HG03520 (cell line): ENCODE results near the gene CISD3.

Experiments
- ATAC-seq: cut with Tn5 transposase; IDR thresholded peaks from one replicate; pipeline ENCODE4 v1.9.1; 2021; ENCODE audit warnings: mild to moderate bottlenecking, moderate library complexity; ENCODE audit not compliant: unreplicated experiment

Gene CISD3

DNA sequence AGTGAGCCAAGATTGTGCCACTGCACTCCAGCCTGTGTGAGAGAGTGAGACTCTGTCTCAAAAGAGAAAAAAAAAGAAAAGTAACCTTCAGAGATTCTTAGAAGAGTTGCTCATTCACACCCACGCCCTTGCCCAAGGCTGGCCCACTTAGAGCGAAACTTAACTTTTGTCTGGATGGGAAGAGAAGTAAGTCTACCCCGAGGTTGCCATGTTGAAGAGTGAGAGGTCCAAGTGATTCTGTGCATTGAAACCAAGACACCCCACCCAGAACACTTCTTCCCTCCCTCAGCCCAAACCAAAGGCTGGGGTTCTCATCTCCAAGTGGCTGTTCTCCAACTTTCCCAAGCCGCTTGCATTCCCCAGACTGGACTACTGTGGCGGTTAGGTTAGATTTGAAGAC is 2.4 kb upstream of the CISD3 start:
- ATAC-seq, result no peak

DNA sequence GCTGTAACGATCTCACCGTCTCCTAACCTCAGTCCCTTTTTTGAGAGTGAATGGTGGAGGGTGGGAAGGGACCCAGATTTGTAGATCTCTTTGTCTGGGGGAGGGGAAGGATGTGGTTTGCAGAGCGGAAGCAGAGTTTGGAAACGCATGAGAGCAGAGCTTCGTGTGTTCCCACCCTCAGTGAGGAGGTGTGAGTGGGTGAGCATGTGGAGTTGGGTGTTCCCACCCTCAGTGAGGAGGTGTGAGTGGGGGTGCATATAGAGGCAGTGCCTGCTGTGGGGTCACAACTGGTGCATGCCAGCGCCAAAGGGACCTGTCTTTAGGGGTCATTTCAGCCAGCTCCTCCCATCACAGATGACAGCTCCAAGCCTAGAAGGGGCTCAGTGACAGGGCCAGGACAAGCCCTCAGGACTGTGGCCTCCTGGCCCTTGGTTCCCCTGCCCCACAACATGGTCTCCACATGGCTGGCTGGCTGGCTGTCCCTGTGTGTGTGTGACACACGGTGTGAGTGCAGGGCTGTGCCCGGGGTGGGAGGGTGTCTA is 1.8 kb upstream of the CISD3 start:
- ATAC-seq, result no peak

DNA sequence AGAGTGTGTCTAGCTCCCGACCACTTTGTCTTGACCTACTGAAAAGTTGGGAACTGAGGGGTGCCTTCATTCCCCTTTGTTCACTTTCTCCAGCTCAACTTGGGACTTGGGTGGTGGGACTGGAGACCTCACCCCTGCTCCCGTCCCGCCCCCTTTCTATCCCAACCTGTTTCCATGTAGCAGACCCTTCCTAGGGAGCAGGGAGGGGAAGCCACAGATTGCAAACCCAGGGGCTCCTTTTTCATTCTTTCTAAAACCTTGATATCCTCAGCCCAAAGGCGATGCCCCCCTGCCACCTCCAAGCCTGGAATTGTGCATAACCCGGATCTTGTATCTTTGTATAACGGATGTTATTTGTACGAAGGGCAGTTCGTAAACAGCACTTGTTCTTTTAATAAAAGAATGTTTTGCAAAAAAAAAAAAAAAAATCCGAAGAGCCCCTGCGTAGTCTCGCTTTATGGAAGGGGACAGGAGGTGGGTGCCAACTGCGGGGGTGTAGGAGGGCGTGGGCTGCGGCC is 714 bp upstream of the CISD3 start:
- ATAC-seq, result no peak

DNA sequence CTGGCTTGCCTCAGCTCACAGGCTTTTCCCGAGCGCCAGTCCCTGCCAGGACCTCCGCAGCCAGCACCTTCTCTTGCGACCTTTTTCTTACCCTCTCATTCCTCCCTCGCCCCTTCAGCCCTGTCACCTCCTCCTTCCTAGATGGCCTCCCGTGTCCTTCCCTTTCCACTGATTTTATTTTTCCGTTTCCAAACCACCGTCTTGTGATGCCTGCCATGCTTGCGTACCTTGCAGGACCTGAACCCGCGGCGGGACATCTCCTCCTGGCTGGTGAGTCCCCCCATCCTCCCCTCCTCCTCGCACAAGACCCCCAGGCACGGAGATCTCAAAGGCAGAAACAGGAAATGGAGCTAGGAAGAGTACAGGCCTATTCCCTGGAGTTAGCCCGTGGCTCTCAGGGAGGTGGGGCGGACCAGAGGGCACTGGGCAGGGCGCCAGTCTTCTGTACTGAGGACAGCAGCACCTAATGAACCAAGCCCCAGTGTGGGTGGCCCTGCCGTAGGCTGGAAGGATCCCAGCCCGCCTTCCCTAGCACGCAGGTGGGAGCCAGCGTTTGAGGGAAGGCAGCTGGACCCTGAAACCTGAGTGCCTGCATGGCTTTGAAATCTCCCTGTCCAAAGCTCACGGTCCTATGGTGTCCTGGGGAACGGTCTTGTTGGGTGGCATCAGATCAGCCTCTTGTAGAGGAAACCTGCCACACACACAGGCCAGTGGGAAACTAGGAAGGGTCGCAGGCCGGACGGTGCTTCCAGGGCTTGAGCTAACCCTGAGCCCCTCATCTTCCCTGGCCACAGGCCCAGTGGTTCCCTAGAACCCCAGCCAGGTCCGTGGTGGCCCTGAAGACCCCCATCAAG is 612 bp downstream of the CISD3 start:
- no peak for ATAC-seq

DNA sequence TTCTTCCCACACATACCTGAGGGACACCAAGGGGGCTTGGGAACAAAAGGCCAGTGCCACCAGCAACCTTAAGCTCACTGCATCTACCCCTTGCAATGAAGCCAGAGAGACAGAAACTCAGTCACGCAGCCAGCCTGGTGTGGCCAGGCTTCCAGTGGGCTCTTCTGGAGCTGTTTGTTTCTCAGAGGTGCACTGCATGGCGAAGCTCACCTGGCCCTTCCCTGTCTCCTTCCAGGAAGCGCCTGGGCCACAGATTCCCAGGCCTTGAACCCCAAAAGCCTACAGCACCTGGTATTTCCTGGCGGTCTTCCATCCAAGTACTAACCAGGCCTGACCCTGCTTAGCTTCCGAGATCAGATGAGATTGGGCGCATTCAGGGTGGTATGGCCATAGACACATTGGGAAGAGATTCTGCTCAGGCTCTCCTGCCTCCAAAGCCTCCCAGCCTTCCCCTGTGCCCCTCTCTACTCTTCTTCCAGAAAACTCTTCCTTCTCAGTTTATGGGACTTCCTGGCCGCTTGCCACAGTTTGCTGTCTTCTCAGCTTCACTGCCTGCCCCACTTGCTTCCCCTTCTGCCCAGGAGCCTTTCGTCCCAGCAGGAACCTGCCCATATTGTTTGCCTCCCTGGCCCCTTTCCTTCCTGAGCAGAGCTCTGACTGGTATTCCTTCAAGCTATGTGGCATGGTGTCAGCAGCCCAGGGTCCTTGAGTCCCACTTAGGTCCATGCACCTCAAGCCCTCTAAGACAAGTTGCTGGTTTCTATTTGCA is 1.6 kb downstream of the CISD3 start:
- no peak for ATAC-seq

DNA sequence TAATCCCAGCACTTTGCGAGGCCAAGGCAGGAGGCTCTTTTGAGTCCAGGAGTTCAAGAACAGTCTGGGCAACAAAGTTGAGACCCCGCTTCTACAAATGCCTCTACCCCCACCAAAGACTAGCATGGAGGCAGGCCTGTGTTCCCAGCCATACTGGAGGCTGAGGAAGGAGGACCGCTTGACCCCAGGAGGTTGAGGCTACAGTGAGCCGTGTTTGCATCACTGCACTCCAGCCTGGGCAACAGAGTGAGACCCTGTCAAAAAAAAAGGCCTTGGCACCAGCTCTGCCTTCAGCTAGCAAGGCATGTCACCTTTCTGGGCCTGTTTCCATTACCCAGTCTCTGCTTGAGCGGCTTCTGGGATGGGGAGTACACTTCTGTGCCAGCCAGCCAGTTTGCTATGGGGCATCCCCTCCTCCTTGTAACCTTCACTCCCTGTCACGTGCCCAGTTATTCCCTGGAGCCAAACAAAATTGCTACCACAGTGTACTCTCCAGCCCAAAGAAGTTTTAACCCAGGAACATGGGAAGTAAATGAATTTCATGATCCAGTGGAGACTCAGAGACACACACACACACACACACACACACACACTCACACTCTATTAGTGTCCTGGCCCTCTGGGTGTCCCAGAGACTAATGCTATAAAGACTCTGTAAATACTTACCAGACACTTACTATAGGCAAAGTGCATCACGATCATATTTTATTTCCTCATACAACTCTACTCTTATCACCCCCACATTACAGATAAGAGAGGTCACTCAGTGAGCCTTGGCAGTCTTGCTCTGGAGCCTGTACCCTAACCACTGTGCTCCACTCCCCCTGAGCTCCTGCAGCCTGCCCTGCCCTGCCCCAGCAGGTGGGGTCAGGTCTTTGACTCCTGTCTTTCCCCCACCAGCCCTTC is 2.5 kb downstream of the CISD3 start:
- ATAC-seq, result no peak

DNA sequence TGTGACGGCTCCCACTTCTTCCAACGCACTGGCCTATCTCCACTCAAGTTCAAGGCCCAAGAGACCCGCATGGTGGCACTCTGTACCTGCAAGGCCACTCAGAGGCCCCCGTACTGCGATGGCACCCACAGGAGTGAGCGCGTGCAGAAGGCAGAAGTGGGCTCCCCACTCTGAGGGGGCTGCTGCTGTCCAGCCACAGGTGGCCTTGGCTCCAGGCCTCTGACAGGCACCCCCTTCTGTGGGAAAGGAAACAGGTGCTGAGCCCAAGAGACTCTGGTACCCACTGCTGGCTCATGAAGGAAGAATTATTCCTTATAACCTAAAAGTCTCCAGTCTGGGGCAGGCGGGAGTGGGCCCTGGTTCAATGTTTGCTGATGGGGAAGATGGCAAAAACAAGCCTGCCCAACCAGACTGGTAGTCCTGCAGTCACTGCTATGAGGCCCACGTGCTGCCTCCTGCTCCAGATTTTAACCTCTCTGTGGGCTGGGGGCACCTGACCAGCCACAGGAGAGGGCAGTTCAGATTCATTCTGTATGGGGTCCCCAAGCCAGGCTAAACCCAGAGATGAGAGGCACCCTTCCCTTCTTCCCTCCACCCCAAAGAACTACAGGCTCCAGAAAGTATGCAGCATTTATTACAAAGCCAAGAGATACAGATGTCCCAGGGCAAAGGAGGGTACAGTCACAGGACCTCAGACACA is 3.3 kb downstream of the CISD3 start:
- no peak for ATAC-seq

DNA sequence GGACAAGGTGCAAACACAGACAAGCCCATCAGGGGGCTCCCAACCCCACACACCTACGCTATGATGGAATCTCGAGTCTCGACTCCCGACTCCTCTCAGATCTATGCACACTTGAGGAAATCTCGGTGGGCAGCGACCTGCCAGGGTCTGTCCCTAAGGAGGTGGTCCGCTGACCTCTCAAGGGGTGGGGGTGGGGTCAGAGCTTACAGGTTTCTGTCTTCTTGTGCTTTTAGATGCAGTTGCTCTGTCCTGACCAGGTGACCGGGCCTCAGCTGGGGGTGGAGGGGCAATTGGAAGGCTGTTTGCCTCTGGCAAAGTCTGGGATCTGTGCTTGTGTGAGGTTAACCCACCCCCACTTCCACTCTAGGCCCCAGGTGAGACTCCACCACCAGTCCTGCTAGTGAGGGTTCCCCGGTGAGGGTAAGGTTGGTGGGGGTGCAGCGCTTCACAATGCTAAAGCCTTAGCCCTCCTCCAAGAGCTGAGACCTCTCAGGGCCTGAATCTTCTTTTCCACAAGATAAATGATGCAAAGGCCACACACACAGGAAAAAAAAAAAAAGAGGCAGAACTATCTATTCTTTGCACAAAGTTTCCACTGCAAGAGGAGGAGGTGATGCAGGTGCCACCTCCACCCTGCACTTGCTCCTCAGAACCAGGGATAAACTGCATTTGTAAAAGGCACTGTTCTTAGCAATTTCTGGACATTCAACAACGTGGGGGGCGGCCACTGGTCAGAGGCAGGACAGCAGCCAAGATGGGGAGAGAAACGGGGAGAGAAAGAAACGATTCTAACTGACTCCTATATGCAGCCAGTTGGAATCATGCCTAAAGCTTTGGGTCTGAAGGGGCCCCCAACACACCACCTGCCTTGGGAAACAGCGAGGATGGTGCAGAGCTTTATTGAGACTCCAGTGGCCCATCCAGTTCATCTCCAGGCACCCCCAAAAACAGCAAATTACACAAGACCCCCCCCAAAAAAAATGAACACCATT is 4.1 kb downstream of the CISD3 start:
- no peak for ATAC-seq

DNA sequence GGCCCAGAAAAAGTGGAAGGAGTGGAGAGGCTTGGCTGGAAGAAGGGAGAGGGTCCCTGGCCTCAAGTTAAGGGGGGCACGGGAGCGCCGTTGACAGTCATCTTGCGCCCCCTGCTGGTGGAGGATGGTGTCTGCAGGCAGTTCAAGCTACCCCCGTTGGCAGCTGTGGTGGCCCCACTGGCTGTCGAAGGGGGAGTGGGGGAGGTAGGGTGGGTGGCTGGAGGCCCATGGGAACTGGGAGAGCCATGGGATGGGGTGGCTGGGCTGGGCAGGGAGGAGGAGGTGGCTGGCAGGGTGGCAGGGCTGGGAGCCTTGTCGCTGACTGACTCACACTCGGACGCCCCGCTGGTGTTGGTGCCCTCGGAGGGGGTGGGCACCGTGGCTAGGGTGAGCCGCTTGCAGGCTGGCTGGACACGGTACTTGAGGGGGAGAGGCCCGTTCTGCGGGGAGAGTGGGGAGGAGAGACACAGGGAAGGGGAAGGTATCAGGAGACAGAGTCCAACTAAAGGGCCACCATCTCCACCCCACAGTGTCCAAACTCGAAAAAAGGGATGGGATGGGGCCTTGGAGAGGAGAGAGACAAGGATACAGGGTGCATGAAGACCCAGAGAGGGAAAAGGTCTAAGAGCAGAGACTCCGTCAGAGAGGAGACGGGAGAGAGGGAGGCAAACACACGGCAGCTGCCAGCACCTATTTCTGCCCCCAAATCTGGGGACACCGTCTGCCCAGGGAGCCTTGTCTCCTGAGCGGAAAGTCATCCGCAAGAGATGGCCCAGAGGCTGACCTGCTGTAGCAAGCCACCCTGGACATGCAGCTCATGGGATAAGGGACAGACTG is 5.2 kb downstream of the CISD3 start:
- ATAC-seq, result no peak

DNA sequence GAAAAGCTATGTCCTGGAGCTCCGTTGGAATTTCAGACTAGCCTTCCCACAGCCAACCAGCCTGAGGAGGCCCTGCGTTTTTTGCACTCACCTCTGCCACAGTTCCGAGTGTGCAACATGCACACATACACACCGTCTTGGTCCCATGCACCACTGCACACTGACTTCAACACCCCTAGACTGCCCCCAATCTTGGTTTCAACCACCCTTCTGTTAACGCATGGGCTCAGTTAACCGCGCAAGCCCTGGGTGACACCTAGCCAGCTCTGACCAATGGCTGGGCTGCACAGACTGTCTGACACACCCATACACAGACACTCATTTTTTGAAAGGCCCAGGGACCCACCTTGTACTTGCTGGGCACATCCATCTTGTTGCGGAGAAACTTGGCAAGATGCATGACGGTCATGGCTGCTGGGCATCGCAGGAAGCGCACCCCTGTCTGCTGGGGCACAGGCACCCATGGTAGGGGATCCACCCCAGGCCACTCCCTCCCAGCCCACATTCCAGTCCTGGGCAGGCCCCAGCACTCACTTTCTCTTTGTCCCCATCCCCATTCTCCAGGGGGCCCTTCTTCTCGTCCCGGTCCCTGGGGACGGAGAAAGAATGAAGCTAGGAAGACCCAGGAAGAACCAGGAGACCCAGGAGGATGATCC is 8.0 kb downstream of the CISD3 start:
- no peak for ATAC-seq

DNA sequence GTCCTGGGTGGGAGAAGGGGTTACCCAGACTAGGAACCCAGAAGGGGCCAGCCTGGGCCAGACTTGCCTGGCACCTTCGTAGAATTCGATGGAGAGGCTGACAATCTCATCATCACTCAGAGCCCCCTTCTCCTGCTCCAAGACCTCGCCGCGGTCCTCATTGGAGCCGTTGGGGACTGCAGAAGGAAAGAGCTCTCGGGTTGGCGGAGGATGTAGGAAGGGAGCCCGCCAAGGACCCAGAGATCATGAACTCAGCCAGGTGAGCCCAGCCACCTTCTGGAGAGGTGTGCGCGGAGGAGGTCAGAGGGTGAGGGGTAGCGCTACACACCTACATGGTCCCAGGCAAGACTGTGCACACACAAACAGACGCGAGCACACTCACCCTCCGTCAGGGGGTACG is 8.5 kb downstream of the CISD3 start:
- no peak for ATAC-seq

DNA sequence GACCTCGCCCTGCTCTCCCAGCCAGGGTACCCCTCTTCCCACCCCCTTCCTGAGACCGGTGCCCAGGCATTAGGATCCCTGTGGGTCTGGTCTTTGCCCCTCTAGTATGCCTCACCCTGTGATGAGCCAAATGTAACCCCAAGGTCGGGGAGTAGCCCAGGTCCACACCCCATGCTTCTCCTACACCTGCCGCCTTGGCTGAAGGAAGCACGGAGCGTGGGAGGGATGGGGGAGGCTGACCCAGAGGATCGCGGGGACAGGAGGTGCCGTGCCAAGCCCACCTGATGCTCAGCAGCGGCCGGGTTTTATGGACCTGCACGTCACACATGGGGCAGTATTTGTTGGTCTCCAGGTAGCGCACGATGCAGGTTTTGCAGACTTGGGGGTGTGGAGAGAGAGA is 9.2 kb downstream of the CISD3 start:
- ATAC-seq, result no peak

DNA sequence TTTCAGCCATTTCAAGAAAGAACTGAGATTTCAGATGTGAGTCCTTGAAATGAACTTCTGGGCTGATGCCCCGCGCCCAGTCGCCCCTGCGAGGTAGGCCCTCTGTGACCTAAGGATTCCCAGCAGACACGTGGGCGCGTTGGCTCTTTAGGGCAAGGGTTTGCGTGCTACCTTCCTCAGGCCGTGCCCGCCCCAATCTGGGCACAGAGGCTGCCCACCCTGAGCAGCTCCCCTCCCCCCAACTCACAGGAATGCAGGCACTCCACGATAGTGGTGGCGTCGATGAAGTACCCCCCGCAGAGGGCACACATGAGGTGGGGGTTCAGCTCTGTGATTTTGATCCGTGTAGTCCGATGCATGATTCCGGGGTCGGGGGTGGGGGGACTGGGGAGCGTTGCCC is 9.9 kb downstream of the CISD3 start:
- ATAC-seq, result no peak

DNA sequence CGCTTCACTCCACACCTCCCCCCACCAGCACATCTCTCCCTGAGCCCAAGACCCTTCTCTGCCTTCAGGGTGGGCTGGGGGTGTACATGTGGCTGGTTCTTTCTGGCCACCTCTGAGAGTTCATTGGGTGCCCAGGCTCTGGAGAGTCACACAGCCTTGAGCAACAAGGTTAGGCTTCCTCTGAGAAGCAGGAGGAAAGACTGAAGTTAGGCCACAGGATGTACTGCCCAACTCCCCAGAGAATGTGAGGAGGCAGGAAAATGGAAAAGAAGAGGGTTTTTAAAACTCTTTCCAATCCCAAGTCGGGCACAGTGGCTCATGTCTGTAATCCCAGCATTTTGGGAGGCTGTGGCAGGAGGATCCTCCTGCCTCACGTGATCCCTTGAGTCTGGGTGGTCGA is 10.7 kb downstream of the CISD3 start:
- ATAC-seq, result no peak

DNA sequence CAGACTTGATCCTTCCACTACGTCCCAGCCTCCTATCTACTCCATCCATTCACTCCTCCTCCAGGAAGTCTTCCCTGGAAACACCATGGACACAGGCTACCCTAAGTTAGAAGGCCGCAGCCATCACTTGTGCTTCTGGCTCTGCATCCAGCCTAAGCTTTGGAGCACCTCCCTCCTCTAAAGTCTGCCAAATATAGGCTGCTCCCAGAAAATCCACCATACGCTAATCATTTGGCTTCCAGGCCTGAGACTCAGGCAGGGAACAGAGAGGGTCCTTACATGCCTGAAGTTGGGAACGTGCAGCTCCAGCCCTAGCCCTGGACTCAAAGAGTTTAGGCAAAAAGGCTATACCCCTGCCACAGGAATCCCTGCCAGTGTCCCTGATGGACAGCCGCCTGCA is 11.3 kb downstream of the CISD3 start:
- ATAC-seq, result no peak

DNA sequence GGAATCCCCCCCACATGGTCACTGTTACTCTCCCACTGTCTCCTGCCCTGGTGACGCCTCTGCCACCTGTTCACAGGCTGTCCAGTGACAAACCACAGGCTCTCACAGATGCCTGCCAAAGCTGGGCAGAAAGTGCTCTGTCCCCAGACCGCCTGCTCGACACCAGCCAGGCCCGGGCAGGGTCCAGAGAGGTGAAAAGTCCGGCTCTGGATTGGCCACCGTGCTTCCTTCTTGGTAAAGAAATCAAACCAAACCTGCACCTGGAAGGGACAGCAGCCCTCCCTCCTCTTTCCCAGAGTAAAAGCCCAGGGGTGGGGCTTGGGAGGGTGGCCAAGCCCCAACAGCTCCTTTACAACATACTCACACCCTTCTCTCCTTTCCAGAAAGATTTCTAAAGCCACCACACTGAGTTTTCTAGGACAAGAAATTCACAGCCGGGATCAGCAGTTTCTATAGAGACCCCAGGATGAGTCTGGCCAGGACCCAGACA is 11.8 kb downstream of the CISD3 start:
- no peak for ATAC-seq
